CD4-positive, alpha-beta T cell treated with Interleukin-15 for 1 hour (primary cell): ENCODE data around the gene RAPGEF5.

Experiments
- DNase-seq: peaks from one replicate; pipeline ENCODE4 v3.0.0-alpha.2; 2020

The RAPGEF5 gene

GRCh38 chr7:22356701-22357310 lies at the start of gene RAPGEF5:
TSS of gene RAPGEF5 (minus strand) at chr7:22357154. CDS start at chr7:22357060, 94 bp downstream.
- no peak for DNase-seq

- DNase-seq, result no peak
Observed at GRCh38 chr7:22406715-22407114, 49.8 kb upstream of the RAPGEF5 start.

GRCh38 chr7:22404421-22405023 lies 47.6 kb upstream of the RAPGEF5 start:
- DNase-seq, result no peak

- DNase-seq, result no peak
Observed at GRCh38 chr7:22403344-22403743, 46.4 kb upstream of the RAPGEF5 start.

- no peak for DNase-seq
Observed at GRCh38 chr7:22402250-22402649, 45.3 kb upstream of the RAPGEF5 start.

GRCh38 chr7:22400936-22401553 lies 44.1 kb upstream of the RAPGEF5 start:
- no peak for DNase-seq

- DNase-seq, result no peak
Observed at GRCh38 chr7:22400150-22400814, 43.3 kb upstream of the RAPGEF5 start.

GRCh38 chr7:22399546-22399945 lies 42.6 kb upstream of the RAPGEF5 start:
- DNase-seq, result no peak

- DNase-seq, result no peak
Observed at GRCh38 chr7:22399091-22399490, 42.1 kb upstream of the RAPGEF5 start.

- DNase-seq, result no peak
Observed at GRCh38 chr7:22397981-22398380, 41.0 kb upstream of the RAPGEF5 start.

GRCh38 chr7:22395222-22395621 lies 38.3 kb upstream of the RAPGEF5 start:
- DNase-seq, result no peak

- DNase-seq, result no peak
Observed at GRCh38 chr7:22394739-22395138, 37.8 kb upstream of the RAPGEF5 start.

GRCh38 chr7:22393913-22394729 lies 37.2 kb upstream of the RAPGEF5 start:
- no peak for DNase-seq

- no peak for DNase-seq
Observed at GRCh38 chr7:22390516-22390915, 33.6 kb upstream of the RAPGEF5 start.

GRCh38 chr7:22389892-22390291 lies 32.9 kb upstream of the RAPGEF5 start:
- DNase-seq, result no peak

- DNase-seq, result no peak
Observed at GRCh38 chr7:22387583-22387982, 30.6 kb upstream of the RAPGEF5 start.

GRCh38 chr7:22386865-22387264 lies 29.9 kb upstream of the RAPGEF5 start:
- no peak for DNase-seq

GRCh38 chr7:22386206-22386858 lies 29.4 kb upstream of the RAPGEF5 start:
- no peak for DNase-seq

GRCh38 chr7:22385326-22385725 lies 28.4 kb upstream of the RAPGEF5 start:
- DNase-seq, result no peak

GRCh38 chr7:22380333-22380732 lies 23.4 kb upstream of the RAPGEF5 start:
- DNase-seq, result no peak

- DNase-seq, result no peak
Observed at GRCh38 chr7:22378199-22378980, 21.4 kb upstream of the RAPGEF5 start.

- no peak for DNase-seq
Observed at GRCh38 chr7:22377703-22378102, 20.7 kb upstream of the RAPGEF5 start.
